WERI-Rb-1 (cell line): Measurements from ENCODE around the gene PCDHA13.
"Not testable (repeated sequence)": the region's sequence is repeated elsewhere in the genome, so short reads cannot be mapped to it uniquely, and the experiment has no call there.

ENCODE experiments used
- DNase-seq: peaks from one replicate; pipeline ENCODE4 v3.0.0-alpha.2; 2020
- H3K27ac ChIP-seq: fragments of 250-450 bp; sonication (Bioruptor Pico); 2 replicates; pipeline ENCODE4 v1.5.1; 2020; ENCODE audit warnings: mild to moderate bottlenecking, moderate library complexity
- H3K27me3 ChIP-seq: fragments of 250-450 bp; sonication (Bioruptor Pico); 2 replicates; pipeline ENCODE4 v1.5.1; 2021; ENCODE audit warnings: mild to moderate bottlenecking, low read depth, moderate library complexity; ENCODE audit not compliant: insufficient read depth, severe bottlenecking
- H3K36me3 ChIP-seq: fragments of 250-450 bp; sonication (Bioruptor Pico); 2 replicates; pipeline ENCODE4 v1.5.1; 2020; ENCODE audit warnings: mild to moderate bottlenecking, moderate library complexity
- H3K4me3 ChIP-seq: 2 replicates; pipeline ENCODE4 v1.5.1; 2011; ENCODE audit warnings: low read depth, mild to moderate bottlenecking, control low read depth, low read length
- H3K9me3 ChIP-seq: fragments of 250-450 bp; sonication (Bioruptor Pico); 2 replicates; pipeline ENCODE4 v1.5.1; 2021; ENCODE audit warnings: mild to moderate bottlenecking, moderate library complexity; ENCODE audit not compliant: severe bottlenecking
- CTCF ChIP-seq: IDR thresholded peaks from 2 replicates; pipeline ENCODE4 v1.5.1; 2011; ENCODE audit warnings: low read depth, mild to moderate bottlenecking, control low read depth, inconsistent platforms, low read length

Gene PCDHA13

DNA sequence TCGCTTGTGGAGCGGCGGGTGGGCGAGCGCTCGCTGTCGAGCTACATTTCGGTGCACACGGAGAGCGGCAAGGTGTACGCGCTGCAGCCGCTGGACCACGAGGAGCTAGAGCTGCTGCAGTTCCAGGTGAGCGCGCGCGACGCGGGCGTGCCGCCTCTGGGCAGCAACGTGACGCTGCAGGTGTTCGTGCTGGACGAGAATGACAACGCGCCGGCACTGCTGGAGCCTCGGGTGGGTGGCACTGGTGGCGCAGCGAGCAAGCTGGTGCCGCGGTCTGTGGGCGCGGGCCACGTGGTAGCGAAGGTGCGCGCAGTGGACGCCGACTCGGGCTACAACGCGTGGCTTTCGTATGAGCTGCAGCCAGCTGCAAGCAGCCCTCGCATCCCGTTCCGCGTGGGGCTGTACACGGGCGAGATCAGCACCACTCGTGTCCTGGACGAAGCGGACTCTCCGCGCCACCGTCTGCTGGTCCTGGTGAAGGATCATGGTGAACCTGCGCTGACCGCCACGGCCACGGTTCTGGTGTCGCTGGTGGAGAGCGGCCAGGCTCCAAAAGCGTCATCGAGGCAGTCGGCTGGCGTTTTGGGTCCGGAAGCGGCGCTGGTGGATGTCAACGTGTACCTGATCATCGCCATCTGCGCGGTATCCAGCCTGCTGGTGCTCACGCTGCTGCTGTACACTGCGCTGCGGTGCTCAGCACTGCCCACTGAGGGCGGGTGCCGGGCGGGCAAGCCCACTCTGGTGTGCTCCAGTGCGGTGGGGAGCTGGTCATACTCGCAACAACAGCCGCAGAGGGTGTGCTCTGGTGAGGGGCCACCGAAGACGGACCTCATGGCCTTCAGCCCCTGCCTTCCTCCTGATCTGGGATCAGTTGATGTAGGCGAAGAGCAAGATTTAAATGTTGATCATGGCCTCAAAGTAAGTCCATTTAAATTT lies 38.9 kb upstream of the PCDHA13 start:
- Histone ChIP-seq H3K9me3 (peaks cover 4% of the 10 kb centered on the region), H3K27ac (no peak overlapping the region), H3K27me3 (no peaks in the 10 kb centered on the region), H3K4me3 (no peak overlapping the region), H3K36me3 (no peaks in the 10 kb centered on the region)
- DNase-seq, result no peak
- TF ChIP-seq CTCF, result no peak

DNA sequence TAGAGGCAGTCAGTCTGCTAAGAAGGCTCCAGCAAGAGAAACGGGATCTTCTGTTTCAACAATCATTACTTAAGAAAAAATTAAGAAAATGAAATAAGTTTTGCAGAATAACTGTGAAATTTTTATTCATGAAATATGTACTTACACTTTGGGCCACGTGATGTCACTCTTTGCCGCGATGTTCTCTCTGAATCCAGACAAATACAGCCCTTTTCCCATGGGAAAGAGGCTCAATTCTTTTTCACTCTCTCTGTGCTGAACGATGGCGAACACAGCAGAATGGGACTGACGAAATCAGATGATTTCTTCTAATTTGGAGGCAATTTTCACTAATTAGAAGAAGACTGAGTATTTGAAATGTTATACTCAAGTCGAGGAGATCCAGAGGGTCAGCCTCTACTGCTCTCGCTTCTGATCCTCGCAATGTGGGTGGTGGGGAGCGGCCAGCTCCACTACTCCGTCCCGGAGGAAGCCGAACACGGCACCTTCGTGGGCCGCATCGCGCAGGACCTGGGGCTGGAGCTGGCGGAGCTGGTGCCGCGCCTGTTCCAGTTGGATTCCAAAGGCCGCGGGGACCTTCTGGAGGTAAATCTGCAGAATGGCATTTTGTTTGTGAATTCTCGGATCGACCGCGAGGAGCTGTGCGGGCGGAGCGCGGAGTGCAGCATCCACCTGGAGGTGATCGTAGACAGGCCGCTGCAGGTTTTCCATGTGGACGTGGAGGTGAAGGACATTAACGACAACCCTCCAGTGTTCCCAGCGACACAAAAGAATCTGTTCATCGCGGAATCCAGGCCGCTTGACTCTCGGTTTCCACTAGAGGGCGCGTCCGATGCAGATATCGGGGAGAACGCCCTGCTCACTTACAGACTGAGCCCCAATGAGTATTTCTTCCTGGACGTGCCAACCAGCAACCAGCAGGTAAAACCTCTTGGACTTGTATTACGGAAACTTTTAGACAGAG lies 33.5 kb upstream of the PCDHA13 start, which contains the start of gene PCDHA9:
TSS of gene PCDHA9 (plus strand) at position 244 of the 964 bp plus-strand sequence. CDS start at position 358, 114 bp downstream.
- H3K27ac ChIP-seq, H3K4me3 ChIP-seq, DNase-seq, H3K27me3 ChIP-seq, H3K36me3 ChIP-seq, H3K9me3 ChIP-seq: not testable (repeated sequence)

GRCh38 chr5:140849831-140850634 lies 31.9 kb upstream of the PCDHA13 start:
- not testable (repeated sequence) for H3K27ac ChIP-seq, H3K36me3 ChIP-seq, DNase-seq, H3K9me3 ChIP-seq, H3K27me3 ChIP-seq, H3K4me3 ChIP-seq

DNA sequence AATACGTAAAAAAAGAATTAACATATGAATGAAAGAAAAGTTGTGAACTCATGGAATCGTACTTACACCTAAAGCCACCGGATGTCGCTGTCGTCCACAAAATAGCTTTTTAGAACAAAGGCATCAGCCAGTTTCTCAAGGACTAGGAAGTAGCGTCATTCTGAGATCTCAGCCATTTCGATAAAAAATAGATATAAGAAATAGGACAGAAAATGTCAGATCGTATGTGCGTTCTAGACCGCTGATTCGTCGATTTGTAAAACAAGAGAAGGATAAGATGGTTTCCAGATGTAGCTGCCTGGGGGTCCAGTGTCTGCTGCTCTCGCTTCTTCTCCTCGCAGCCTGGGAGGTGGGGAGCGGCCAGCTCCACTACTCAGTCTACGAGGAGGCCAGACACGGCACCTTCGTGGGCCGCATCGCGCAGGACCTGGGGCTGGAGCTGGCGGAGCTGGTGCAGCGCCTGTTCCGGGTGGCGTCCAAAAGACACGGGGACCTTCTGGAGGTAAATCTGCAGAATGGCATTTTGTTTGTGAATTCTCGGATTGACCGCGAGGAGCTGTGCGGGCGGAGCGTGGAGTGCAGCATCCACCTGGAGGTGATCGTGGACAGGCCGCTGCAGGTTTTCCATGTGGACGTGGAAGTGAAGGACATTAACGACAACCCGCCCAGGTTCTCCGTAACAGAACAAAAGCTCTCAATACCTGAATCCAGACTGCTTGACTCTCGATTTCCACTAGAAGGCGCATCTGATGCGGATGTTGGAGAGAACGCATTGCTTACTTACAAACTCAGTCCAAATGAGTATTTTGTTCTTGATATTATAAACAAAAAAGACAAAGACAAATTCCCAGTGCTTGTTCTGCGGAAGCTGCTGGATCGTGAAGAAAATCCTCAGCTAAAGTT lies 25.9 kb upstream of the PCDHA13 start, which contains the start of gene PCDHA10:
TSS of gene PCDHA10 (plus strand) at position 126 of the 903 bp plus-strand sequence. CDS start at position 278, 152 bp downstream.
- H3K27ac ChIP-seq, result no peak within 1 kb of the TSS
- H3K27me3 ChIP-seq, result no peaks in the 10 kb centered on the region
- H3K36me3 ChIP-seq, result no peaks in the 10 kb centered on the region
- H3K4me3 ChIP-seq, result no peak within 1 kb of the TSS
- H3K9me3 ChIP-seq, result peaks cover 2% of the 10 kb centered on the region
- TF ChIP-seq CTCF, result no peak
- DNase-seq, result no peak

DNA sequence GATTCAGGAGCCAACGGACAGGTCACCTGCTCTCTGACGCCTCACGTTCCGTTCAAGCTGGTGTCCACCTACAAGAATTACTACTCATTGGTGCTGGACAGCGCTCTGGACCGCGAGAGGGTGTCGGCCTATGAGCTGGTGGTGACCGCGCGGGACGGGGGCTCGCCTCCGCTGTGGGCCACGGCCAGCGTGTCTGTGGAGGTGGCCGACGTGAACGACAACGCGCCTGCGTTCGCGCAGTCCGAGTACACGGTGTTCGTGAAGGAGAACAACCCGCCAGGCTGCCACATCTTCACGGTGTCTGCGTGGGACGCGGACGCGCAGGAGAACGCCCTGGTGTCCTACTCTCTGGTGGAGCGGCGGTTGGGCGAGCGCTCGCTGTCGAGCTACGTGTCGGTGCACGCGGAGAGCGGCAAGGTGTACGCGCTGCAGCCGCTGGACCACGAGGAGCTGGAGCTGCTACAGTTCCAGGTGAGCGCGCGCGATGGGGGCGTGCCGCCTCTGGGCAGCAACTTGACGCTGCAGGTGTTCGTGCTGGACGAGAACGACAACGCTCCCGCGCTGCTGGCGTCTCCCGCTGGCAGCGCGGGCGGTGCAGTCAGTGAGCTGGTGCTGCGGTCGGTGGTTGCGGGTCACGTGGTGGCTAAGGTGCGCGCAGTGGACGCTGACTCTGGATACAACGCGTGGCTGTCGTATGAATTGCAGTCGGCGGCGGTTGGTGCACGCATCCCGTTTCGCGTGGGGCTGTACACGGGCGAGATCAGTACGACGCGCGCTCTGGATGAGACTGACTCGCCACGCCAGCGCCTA lies 24.5 kb upstream of the PCDHA13 start:
- Histone ChIP-seq H3K27ac (no peak overlapping the region), H3K27me3 (no peaks in the 10 kb centered on the region), H3K4me3 (no peak overlapping the region), H3K9me3 (peaks cover 2% of the 10 kb centered on the region), H3K36me3 (no peaks in the 10 kb centered on the region)
- no peak for TF ChIP-seq CTCF
- no peak for DNase-seq
